Measurements from ENCODE around the gene FAM168A.

The FAM168A gene

GRCh38 chr11:73625696-73626318 lies 27.9 kb upstream of the FAM168A start:
- H2AFZ ChIP-seq (ENCODE audit: low read length) = peak overlapping the region; percentile 67
- H3F3A ChIP-seq (ENCODE audit: insufficient read depth, low read length) = no peaks in the 10 kb centered on the region
- H3K9ac ChIP-seq (ENCODE audit: low read length) = no peak overlapping the region
- H3K36me3 ChIP-seq (replicated peaks; ENCODE audit: insufficient read depth, low read length) = no peaks in the 10 kb centered on the region
- H3K27me3 ChIP-seq (replicated peaks; ENCODE audit: insufficient read depth, low read length) = no peaks in the 10 kb centered on the region
- peaks cover 8% of the 10 kb centered on the region; the same call in 1 of the 2 replicates for H3K4me1 ChIP-seq (ENCODE audit: low read length)
- DNase-seq = peak; percentile 76
- TF ChIP-seq CTCF (IDR thresholded peaks at IDR 0.05; ENCODE audit: low read length) (peak; percentile 85), EZH2phosphoT487 (IDR thresholded peaks at IDR 0.05; ENCODE audit: low read length) (no peak), EZH2 (optimal IDR thresholded peaks at IDR 0.05; ENCODE audit: low read depth, low read length) (no peak)
- no peaks in the 10 kb centered on the region for H3K9me2 ChIP-seq (replicated peaks; ENCODE audit: insufficient read depth, low read length)
- H3K9me3 ChIP-seq (replicated peaks; ENCODE audit: insufficient read depth, low read length) = no peaks in the 10 kb centered on the region
- no peaks in the 10 kb centered on the region for H3K79me2 ChIP-seq (ENCODE audit: low read length)
- H3K4me3 ChIP-seq (ENCODE audit: low read length) = no peak overlapping the region
- H4K20me1 ChIP-seq (ENCODE audit: insufficient read depth, low read length) = no peaks in the 10 kb centered on the region
- no peak overlapping the region for H3K27ac ChIP-seq (ENCODE audit: low read length)
- H3K4me2 ChIP-seq (ENCODE audit: low read depth, low read length) = peak overlapping the region; percentile 65

GRCh38 chr11:73623686-73624085 lies 25.8 kb upstream of the FAM168A start:
- H3K36me3 ChIP-seq (replicated peaks; ENCODE audit: insufficient read depth, low read length) = no peaks in the 10 kb centered on the region
- no peak for TF ChIP-seq EZH2 (optimal IDR thresholded peaks at IDR 0.05; ENCODE audit: low read depth, low read length)
- TF ChIP-seq CTCF (IDR thresholded peaks at IDR 0.05; ENCODE audit: low read length) = no peak
- no peak for TF ChIP-seq EZH2phosphoT487 (IDR thresholded peaks at IDR 0.05; ENCODE audit: low read length)
- no peaks in the 10 kb centered on the region for H4K20me1 ChIP-seq (ENCODE audit: insufficient read depth, low read length)
- DNase-seq = no peak
- no peaks in the 10 kb centered on the region for H3K27me3 ChIP-seq (replicated peaks; ENCODE audit: insufficient read depth, low read length)
- H3K9ac ChIP-seq (ENCODE audit: low read length) = no peak overlapping the region
- H3K9me3 ChIP-seq (replicated peaks; ENCODE audit: insufficient read depth, low read length) = no peaks in the 10 kb centered on the region
- H3K4me1 ChIP-seq (ENCODE audit: low read length) = peaks cover 8% of the 10 kb centered on the region; the same call in 1 of the 2 replicates
- no peak overlapping the region for H3K4me3 ChIP-seq (ENCODE audit: low read length)
- no peak overlapping the region for H3K27ac ChIP-seq (ENCODE audit: low read length)
- no peaks in the 10 kb centered on the region for H3K9me2 ChIP-seq (replicated peaks; ENCODE audit: insufficient read depth, low read length)
- no peaks in the 10 kb centered on the region for H3F3A ChIP-seq (ENCODE audit: insufficient read depth, low read length)
- no peaks in the 10 kb centered on the region for H3K79me2 ChIP-seq (ENCODE audit: low read length)
- H3K4me2 ChIP-seq (ENCODE audit: low read depth, low read length) = no peak overlapping the region
- H2AFZ ChIP-seq (ENCODE audit: low read length) = no peak overlapping the region

GRCh38 chr11:73622926-73623593 lies 25.1 kb upstream of the FAM168A start:
- Histone ChIP-seq H4K20me1 (ENCODE audit: insufficient read depth, low read length) (no peaks in the 10 kb centered on the region), H3K4me3 (ENCODE audit: low read length) (no peak overlapping the region), H3K27ac (ENCODE audit: low read length) (no peak overlapping the region), H3F3A (ENCODE audit: insufficient read depth, low read length) (no peaks in the 10 kb centered on the region), H3K79me2 (ENCODE audit: low read length) (no peaks in the 10 kb centered on the region), H3K9me2 (replicated peaks; ENCODE audit: insufficient read depth, low read length) (no peaks in the 10 kb centered on the region), H3K9me3 (replicated peaks; ENCODE audit: insufficient read depth, low read length) (no peaks in the 10 kb centered on the region), H3K4me2 (ENCODE audit: low read depth, low read length) (no peak overlapping the region), H3K9ac (ENCODE audit: low read length) (no peak overlapping the region), H3K27me3 (replicated peaks; ENCODE audit: insufficient read depth, low read length) (no peaks in the 10 kb centered on the region), H2AFZ (ENCODE audit: low read length) (no peak overlapping the region), H3K4me1 (ENCODE audit: low read length) (peaks cover 8% of the 10 kb centered on the region; the same call in 1 of the 2 replicates), H3K36me3 (replicated peaks; ENCODE audit: insufficient read depth, low read length) (no peaks in the 10 kb centered on the region)
- no peak for DNase-seq
- TF ChIP-seq EZH2phosphoT487 (IDR thresholded peaks at IDR 0.05; ENCODE audit: low read length) (no peak), CTCF (IDR thresholded peaks at IDR 0.05; ENCODE audit: low read length) (no peak), EZH2 (optimal IDR thresholded peaks at IDR 0.05; ENCODE audit: low read depth, low read length) (no peak)
